NT2/D1 (cell line): ENCODE measurements around the gene GUCY1A1.

Experiments
- SUZ12 ChIP-seq: IDR thresholded peaks from 2 replicates; pipeline ENCODE4 v1.6.1; 2011; ENCODE audit not compliant: insufficient read length, insufficient read depth; ENCODE audit errors: extremely low read depth
- YY1 ChIP-seq: IDR thresholded peaks from 2 replicates; pipeline ENCODE4 v1.6.1; 2011; ENCODE audit not compliant: insufficient read length, insufficient read depth
- ZNF274 ChIP-seq: IDR thresholded peaks from 2 replicates; pipeline ENCODE4 v1.6.1; 2011; ENCODE audit warnings: mild to moderate bottlenecking, low read depth, low read length

DNA sequence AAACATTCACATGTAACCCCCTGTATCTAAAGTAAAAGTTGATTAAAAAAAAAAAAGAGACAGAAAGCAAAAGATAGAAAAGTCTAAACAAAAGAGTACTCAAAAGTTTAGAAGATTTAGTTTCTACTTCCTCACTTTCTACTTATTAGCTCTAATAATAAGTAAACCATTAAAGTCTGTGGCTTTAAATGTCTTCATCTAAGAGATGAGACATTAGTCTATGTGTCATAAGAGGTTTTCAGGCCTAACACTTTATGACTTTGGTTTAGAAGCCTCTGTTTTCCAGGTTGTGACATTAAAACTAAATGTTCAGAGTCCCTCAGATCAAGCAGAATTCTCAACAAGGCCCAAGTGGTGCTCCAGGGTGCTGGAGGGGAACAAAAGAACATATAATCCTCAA, 42.2 kb upstream of the GUCY1A1 start:
- no peak for TF ChIP-seq YY1
- no peak for TF ChIP-seq ZNF274
- TF ChIP-seq SUZ12 = no peak
